Cardiac septum (tissue), 1 donor: ENCODE data around the gene AMBP. TPM values are rescaled to one million over a fixed set of nuclear protein-coding genes. Genes with fewer than 3 reads are reported as not detected.
A peak's percentile ranks its signal among the peaks of the same experiment; 100 is the strongest.

Experiments used
- DNase-seq: peaks from one replicate; pipeline ENCODE4 v3.0.0-alpha.2; 2020; ENCODE audit warnings: low spot score
- intact Hi-C: fragments of 100-400 bp; cut with DNase I; formaldehyde crosslinking; loops from one replicate; pipeline ENCODE4 v1.14.0; 2022
- total RNA-seq: library from RNA; stranded (reverse); fragmentation: NEBNext Ultra II Directional; extraction: Animal tissue kit (Norgen Biotek cat#: 25700); gene quantifications from one replicate; pipeline ENCODE4 v1.2.1, GENCODE V29; 2021
- donor health status: DM: no; HTN: no; CAD: no.

Gene AMBP
- total RNA-seq, 1 donor from 2014 or later, result not detected

GRCh38 chr9:114096041-114096511 is 18.0 kb upstream of the AMBP start:
- intact Hi-C loops, result no loop called here
- no peak for DNase-seq

- intact Hi-C loops, result no loop called here
- no peak for DNase-seq
These were observed 16.9 kb upstream of the AMBP start for GRCh38 chr9:114094971-114095370.

GRCh38 chr9:114093761-114094505 is 15.8 kb upstream of the AMBP start:
- DNase-seq, result no peak
- intact Hi-C loops, result no loop called here

GRCh38 chr9:114093031-114093471 is 15.0 kb upstream of the AMBP start:
- no peak for DNase-seq
- intact Hi-C loops, result no loop called here

GRCh38 chr9:114092336-114092735 is 14.2 kb upstream of the AMBP start:
- no peak for DNase-seq
- intact Hi-C loops, result no loop called here

GRCh38 chr9:114091711-114092110 is 13.6 kb upstream of the AMBP start:
- DNase-seq, result no peak
- intact Hi-C loops, result no loop called here

GRCh38 chr9:114090798-114091197 is 12.7 kb upstream of the AMBP start:
- DNase-seq, result no peak

GRCh38 chr9:114089206-114089840 is 11.2 kb upstream of the AMBP start:
- intact Hi-C loops, result no loop called here
- DNase-seq, result peak; percentile 67

More at GRCh38 chr9:114090798-114091197, 12.7 kb upstream of the AMBP start:
- intact Hi-C loops, result no loop called here

GRCh38 chr9:114088571-114089170 is 10.6 kb upstream of the AMBP start:
- intact Hi-C loops, result no loop called here
- DNase-seq, result peak; percentile 61

- DNase-seq, result peak; percentile 54
- intact Hi-C loops, result no loop called here
These were observed 9.6 kb upstream of the AMBP start for GRCh38 chr9:114087721-114088120.

- intact Hi-C loops, result no loop called here
- peak; percentile 71 for DNase-seq
These were observed 8.5 kb upstream of the AMBP start for GRCh38 chr9:114086607-114087006.

- peak; percentile 33 for DNase-seq
- intact Hi-C loops, result no loop called here
These were observed 7.9 kb upstream of the AMBP start for GRCh38 chr9:114086009-114086408.

- DNase-seq, result peak; percentile 53
- intact Hi-C loops, result no loop called here
These were observed 7.3 kb upstream of the AMBP start for GRCh38 chr9:114085387-114085789.

GRCh38 chr9:114084282-114085073 is 6.4 kb upstream of the AMBP start:
- peak; percentile 22 for DNase-seq
- intact Hi-C loops, result loop anchor here (5.0 kb wide), 2 partner anchors 188 to 208 kb away; no protein-coding TSS in a partner anchor

- intact Hi-C loops, result loop anchor here (5.0 kb wide), 2 partner anchors 189 to 209 kb away; no protein-coding TSS in a partner anchor
- DNase-seq, result peak; percentile 29
These were observed 5.6 kb upstream of the AMBP start for GRCh38 chr9:114083666-114084065.

GRCh38 chr9:114082763-114083412 is 4.8 kb upstream of the AMBP start:
- DNase-seq, result peak; percentile 58

GRCh38 chr9:114082017-114082762 is 4.1 kb upstream of the AMBP start:
- intact Hi-C loops, result loop anchor here (5.0 kb wide), 2 partner anchors 190 to 210 kb away; no protein-coding TSS in a partner anchor
- DNase-seq, result peak; percentile 89

More at GRCh38 chr9:114082763-114083412, 4.8 kb upstream of the AMBP start:
- intact Hi-C loops, result loop anchor here (5.0 kb wide), 2 partner anchors 189 to 209 kb away; no protein-coding TSS in a partner anchor

- intact Hi-C loops, result loop anchor here (5.0 kb wide), 2 partner anchors 191 to 211 kb away; no protein-coding TSS in a partner anchor
- peak; percentile 31 for DNase-seq
These were observed 3.4 kb upstream of the AMBP start for GRCh38 chr9:114081441-114082016.
